PC-3 (cell line): ENCODE data around the gene PIK3R2. TPM values are rescaled to one million over a fixed set of nuclear protein-coding genes. Genes with fewer than 3 reads are reported as not detected.

Source experiments
- ATAC-seq: fragments of 200-7000 bp; cut with Tn5 transposase; 2 replicates; pipeline ENCODE4 v1.9.1; 2020; ENCODE audit warnings: mild to moderate bottlenecking, moderate library complexity
- BruUV-seq: library from RNA; stranded (reverse); fragments of 400-500 nt; replicated peaks from 2 replicates; lab custom pipeline; 2021; lab: Mats Ljungman, UMichigan
- CTCF ChIA-PET: fragments of 300-600 bp; sonication (Branson Sonifier 250); formaldehyde crosslinking; loops from one replicate; lab custom pipeline; 2022; ENCODE audit warnings: antibody characterized with exemption; lab: Charles Lee
- POLR2A ChIA-PET: fragments of 300-600 bp; sonication (Branson Sonifier 250); formaldehyde crosslinking; loops from one replicate; lab custom pipeline; 2022; ENCODE audit warnings: antibody characterized with exemption; ENCODE audit not compliant: unreplicated experiment; lab: Charles Lee
- DNase-seq: peaks from one replicate; pipeline ENCODE4 v3.0.0-alpha.2; 2015
- H2AFZ ChIP-seq: fragments of 300-600 bp; sonication (generic); 2 replicates; pipeline ENCODE4 v1.6.0; 2016; ENCODE audit warnings: antibody characterized with exemption, low read length
- H3F3A ChIP-seq: fragments of 300-600 bp; sonication (generic); one replicate; pipeline ENCODE4 v1.6.0; 2017; ENCODE audit warnings: antibody characterized with exemption, low read length, control low read depth, mild to moderate bottlenecking; ENCODE audit not compliant: unreplicated experiment
- H3K27ac ChIP-seq: fragments of 300-600 bp; sonication (generic); 2 replicates; pipeline ENCODE4 v1.5.1; 2016; ENCODE audit warnings: mild to moderate bottlenecking, low read length
- H3K27me3 ChIP-seq: fragments of 300-600 bp; sonication (generic); 2 replicates; pipeline ENCODE4 v1.6.1; 2016; ENCODE audit warnings: low read length, mixed read lengths
- H3K36me3 ChIP-seq: fragments of 300-600 bp; sonication (generic); 2 replicates; pipeline ENCODE4 v1.6.1; 2016; ENCODE audit warnings: low read depth, mixed run types, low read length, mixed read lengths
- H3K4me1 ChIP-seq: fragments of 300-600 bp; sonication (generic); 2 replicates; pipeline ENCODE4 v1.5.1; 2016; ENCODE audit warnings: low read length; ENCODE audit not compliant: insufficient read depth
- H3K4me2 ChIP-seq: fragments of 300-600 bp; sonication (generic); 2 replicates; pipeline ENCODE4 v1.6.0; 2016; ENCODE audit warnings: low read length
- H3K4me3 ChIP-seq: fragments of 300-600 bp; sonication (generic); 2 replicates; pipeline ENCODE4 v1.5.1; 2016; ENCODE audit warnings: mild to moderate bottlenecking, low read length, mixed read lengths
- H3K79me2 ChIP-seq: fragments of 300-600 bp; sonication (generic); 2 replicates; pipeline ENCODE4 v1.6.1; 2017; ENCODE audit warnings: low read length, mixed read lengths
- H3K9ac ChIP-seq: fragments of 300-600 bp; sonication (generic); 2 replicates; pipeline ENCODE4 v1.6.0; 2016; ENCODE audit warnings: mild to moderate bottlenecking, low read length
- H3K9me2 ChIP-seq: fragments of 300-600 bp; sonication (generic); replicated peaks from 2 replicates; pipeline ENCODE4 v1.6.1; 2016; ENCODE audit warnings: mixed run types, low read length, mixed read lengths
- H3K9me3 ChIP-seq: fragments of 300-600 bp; sonication (generic); 2 replicates; pipeline ENCODE4 v1.6.1; 2016; ENCODE audit warnings: low read length, mixed read lengths
- H4K20me1 ChIP-seq: fragments of 300-600 bp; sonication (generic); 2 replicates; pipeline ENCODE4 v1.6.1; 2016; ENCODE audit warnings: low read length, mixed read lengths
- EZH2 ChIP-seq: fragments of 300-600 bp; sonication (generic); IDR thresholded peaks from one replicate; pipeline ENCODE4 v1.6.1; 2017; ENCODE audit warnings: antibody characterized with exemption, mild to moderate bottlenecking, low read length; ENCODE audit not compliant: unreplicated experiment
- EZH2phosphoT487 ChIP-seq: fragments of 300-600 bp; sonication (generic); IDR thresholded peaks from 2 replicates; pipeline ENCODE4 v1.6.1; 2018; ENCODE audit warnings: mild to moderate bottlenecking, antibody characterized with exemption, low read length, borderline replicate concordance
- intact Hi-C: fragments of 100-400 bp; cut with micrococcal nuclease; formaldehyde crosslinking; loops from 2 replicates; pipeline ENCODE4 v1.9.0; 2023
- total RNA-seq: library from RNA; depleted of rRNA; stranded (reverse); fragments of >200 nt; gene quantifications from 2 replicates; pipeline ENCODE4 v1.2.3, GENCODE V29; 2014
- TF ChIP-seq, protein P1 (sequence below): fragments of 300-600 bp; sonication (generic); conservative IDR thresholded peaks from 2 replicates; pipeline ENCODE4 v1.5.1; 2017; ENCODE audit warnings: antibody characterized with exemption, low read depth, mild to moderate bottlenecking, low read length

PIK3R2 gene
- total RNA-seq, 1 experiment from 2014 or later: 15.8 TPM

DNA sequence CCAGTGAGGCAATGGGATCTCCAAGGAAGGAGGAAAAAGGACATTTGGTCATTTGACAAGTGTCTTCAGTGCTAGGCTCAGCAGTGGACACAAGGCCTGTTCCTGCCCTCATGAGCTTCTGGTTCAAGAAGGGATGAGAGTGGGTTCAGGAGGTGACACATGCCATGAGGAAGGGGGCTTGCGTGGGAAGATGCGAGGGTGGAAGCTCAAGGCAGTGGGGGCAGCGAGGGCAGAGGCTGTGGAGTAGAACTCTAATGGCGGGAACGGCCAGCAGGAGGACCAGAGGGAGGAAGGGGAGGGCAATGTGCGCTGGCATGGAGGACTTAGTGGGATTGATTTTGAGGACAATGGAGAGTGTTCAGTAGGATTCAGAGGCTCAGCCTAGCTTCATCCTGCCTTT, 3.3 kb downstream of the PIK3R2 start:
- intact Hi-C loops: no loop called here
- no peak overlapping the region for H2AFZ ChIP-seq
- DNase-seq (no peak), ATAC-seq (no peak)
- H3K79me2 ChIP-seq: peaks cover 30% of the 10 kb centered on the region
- no peaks in the 10 kb centered on the region for H3F3A ChIP-seq
- H3K4me3 ChIP-seq: no peak overlapping the region
- H3K27me3 ChIP-seq: no peaks in the 10 kb centered on the region
- H3K9ac ChIP-seq: no peak overlapping the region
- H3K36me3 ChIP-seq: 0 out of 2 replicates have a peak, but pooled peaks cover 5% of the 10 kb centered on the region
- CTCF ChIA-PET: no interaction called here
- BruUV-seq: no TSS peak
- no peaks in the 10 kb centered on the region; the same call in 1 of the 2 replicates for H4K20me1 ChIP-seq
- no peak for TF ChIP-seq EZH2phosphoT487
- TF ChIP-seq, protein P1, sequence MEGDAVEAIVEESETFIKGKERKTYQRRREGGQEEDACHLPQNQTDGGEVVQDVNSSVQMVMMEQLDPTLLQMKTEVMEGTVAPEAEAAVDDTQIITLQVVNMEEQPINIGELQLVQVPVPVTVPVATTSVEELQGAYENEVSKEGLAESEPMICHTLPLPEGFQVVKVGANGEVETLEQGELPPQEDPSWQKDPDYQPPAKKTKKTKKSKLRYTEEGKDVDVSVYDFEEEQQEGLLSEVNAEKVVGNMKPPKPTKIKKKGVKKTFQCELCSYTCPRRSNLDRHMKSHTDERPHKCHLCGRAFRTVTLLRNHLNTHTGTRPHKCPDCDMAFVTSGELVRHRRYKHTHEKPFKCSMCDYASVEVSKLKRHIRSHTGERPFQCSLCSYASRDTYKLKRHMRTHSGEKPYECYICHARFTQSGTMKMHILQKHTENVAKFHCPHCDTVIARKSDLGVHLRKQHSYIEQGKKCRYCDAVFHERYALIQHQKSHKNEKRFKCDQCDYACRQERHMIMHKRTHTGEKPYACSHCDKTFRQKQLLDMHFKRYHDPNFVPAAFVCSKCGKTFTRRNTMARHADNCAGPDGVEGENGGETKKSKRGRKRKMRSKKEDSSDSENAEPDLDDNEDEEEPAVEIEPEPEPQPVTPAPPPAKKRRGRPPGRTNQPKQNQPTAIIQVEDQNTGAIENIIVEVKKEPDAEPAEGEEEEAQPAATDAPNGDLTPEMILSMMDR: no peak
- no peak for TF ChIP-seq EZH2
- no peak overlapping the region for H3K4me2 ChIP-seq
- POLR2A ChIA-PET: no interaction called here
- H3K4me1 ChIP-seq: peaks cover 21% of the 10 kb centered on the region
- no peaks in the 10 kb centered on the region for H3K9me2 ChIP-seq
- no peak overlapping the region for H3K27ac ChIP-seq
- H3K9me3 ChIP-seq: no peaks in the 10 kb centered on the region

DNA sequence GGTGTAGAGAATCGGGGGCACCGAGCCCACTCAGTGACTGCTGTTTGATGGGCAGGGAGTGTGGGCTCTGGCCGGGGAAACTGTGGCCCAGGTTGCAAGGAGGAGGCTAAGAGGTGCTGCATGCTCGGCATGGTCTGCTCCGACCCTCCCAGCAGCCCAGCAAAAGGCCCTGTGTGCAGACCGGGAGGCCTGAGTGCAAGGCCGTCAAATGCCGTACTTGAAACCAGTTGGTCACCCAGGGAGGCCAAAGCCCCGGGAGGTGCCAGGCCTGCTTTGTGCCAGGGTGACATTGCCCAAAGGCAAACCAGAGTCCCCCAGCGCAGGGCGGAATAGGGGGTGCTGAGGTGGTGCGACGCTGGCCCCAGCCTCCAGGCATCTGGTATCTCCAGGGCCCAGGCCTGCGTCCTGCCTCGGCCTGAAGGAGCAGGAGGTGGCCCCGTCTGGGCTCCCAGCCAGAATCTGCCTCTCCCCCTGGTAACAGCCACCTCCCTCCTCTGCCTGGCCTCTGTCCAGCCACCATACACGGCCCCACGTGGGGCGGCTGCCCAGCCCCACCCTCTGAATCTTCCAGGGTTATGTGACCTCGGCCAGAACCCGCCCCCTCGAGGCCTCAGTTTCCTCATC, 4.0 kb downstream of the PIK3R2 start:
- Histone ChIP-seq H3K36me3 (0 out of 2 replicates have a peak, but pooled peaks cover 5% of the 10 kb centered on the region), H3K79me2 (peaks cover 30% of the 10 kb centered on the region), H3K27ac (no peak overlapping the region), H3K4me1 (peaks cover 15% of the 10 kb centered on the region), H3K4me3 (no peak overlapping the region), H4K20me1 (no peaks in the 10 kb centered on the region; the same call in 1 of the 2 replicates), H3K9me2 (no peaks in the 10 kb centered on the region), H3K9me3 (no peaks in the 10 kb centered on the region), H3K9ac (no peak overlapping the region), H2AFZ (no peak overlapping the region), H3F3A (no peaks in the 10 kb centered on the region), H3K4me2 (no peak overlapping the region), H3K27me3 (no peaks in the 10 kb centered on the region)
- peak; percentile 40 for DNase-seq
- TF ChIP-seq, protein P1: no peak
- TF ChIP-seq EZH2: no peak
- no peak for TF ChIP-seq EZH2phosphoT487
- intact Hi-C loops: no loop called here
- ATAC-seq: no peak
- POLR2A ChIA-PET: no interaction called here
- CTCF ChIA-PET: no interaction called here
- BruUV-seq: no TSS peak

DNA sequence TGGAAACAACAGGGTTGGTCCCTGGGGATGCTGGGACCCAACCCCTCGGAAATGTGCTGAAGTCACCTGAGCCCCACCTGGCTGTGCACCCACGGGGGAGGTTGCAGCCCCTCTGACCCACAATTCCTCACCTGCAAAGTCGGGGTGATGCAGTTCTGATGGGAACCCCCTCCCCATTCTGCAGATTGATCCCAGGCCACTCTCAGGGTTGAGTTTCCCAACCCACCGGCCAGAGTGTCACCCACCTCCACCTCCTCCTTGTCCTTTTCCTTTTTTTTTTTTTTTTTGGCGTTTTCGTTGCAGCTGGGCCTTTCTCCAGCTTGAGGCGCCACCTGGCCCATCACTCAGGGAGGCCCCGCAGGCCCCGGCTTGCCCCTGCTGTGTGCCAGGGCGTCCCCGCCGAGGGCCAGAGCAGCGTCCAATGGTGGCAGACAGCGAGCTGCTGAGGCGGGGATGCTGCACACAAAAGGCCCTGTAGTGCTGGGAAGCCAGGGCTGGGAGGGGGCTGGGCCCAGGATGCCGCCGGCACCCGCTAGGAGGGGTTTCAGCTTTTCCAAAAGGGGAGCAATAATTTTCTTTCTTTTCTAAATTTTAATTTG, 4.6 kb downstream of the PIK3R2 start:
- intact Hi-C loops: no loop called here
- ATAC-seq (no peak), DNase-seq (no peak)
- H3K4me2 ChIP-seq: no peak overlapping the region
- H3K27me3 ChIP-seq: no peaks in the 10 kb centered on the region
- no peaks in the 10 kb centered on the region for H3K9me3 ChIP-seq
- H3K79me2 ChIP-seq: peaks cover 30% of the 10 kb centered on the region
- H3K4me3 ChIP-seq: no peak overlapping the region
- CTCF ChIA-PET: no interaction called here
- no peaks in the 10 kb centered on the region; the same call in 1 of the 2 replicates for H4K20me1 ChIP-seq
- no peak overlapping the region for H2AFZ ChIP-seq
- BruUV-seq: no TSS peak
- TF ChIP-seq EZH2 (no peak), EZH2phosphoT487 (no peak)
- TF ChIP-seq, protein P1: no peak
- POLR2A ChIA-PET: no interaction called here
- H3F3A ChIP-seq: no peaks in the 10 kb centered on the region
- peaks cover 15% of the 10 kb centered on the region; the same call in 1 of the 2 replicates for H3K4me1 ChIP-seq
- no peak overlapping the region for H3K27ac ChIP-seq
- H3K9ac ChIP-seq: no peak overlapping the region
- H3K36me3 ChIP-seq: 0 out of 2 replicates have a peak, but pooled peaks cover 7% of the 10 kb centered on the region
- no peaks in the 10 kb centered on the region for H3K9me2 ChIP-seq
